ENCODE measurements around the gene NPEPL1. TPM values are rescaled to one million over a fixed set of nuclear protein-coding genes. Genes with fewer than 3 reads are reported as not detected.

Gene NPEPL1
- total RNA-seq, 1 donor from 2014 or later = 43.2 TPM

GRCh38 chr20:58716476-58717277, 24.1 kb downstream of the NPEPL1 start:
- peak; percentile 87 for DNase-seq
- Mint-ChIP-seq H3K27me3 (ENCODE audit: unreplicated experiment) (peaks cover 6% of the 10 kb centered on the region), H3K9me3 (ENCODE audit: unreplicated experiment) (peaks cover 3% of the 10 kb centered on the region), H3K36me3 (ENCODE audit: unreplicated experiment) (no peaks in the 10 kb centered on the region), H3K4me3 (ENCODE audit: unreplicated experiment) (no peak overlapping the region), H3K4me1 (ENCODE audit: low read depth, unreplicated experiment) (peaks cover 16% of the 10 kb centered on the region), H3K27ac (ENCODE audit: unreplicated experiment) (peak overlapping the region; percentile 43)
- TF ChIP-seq, protein P1, sequence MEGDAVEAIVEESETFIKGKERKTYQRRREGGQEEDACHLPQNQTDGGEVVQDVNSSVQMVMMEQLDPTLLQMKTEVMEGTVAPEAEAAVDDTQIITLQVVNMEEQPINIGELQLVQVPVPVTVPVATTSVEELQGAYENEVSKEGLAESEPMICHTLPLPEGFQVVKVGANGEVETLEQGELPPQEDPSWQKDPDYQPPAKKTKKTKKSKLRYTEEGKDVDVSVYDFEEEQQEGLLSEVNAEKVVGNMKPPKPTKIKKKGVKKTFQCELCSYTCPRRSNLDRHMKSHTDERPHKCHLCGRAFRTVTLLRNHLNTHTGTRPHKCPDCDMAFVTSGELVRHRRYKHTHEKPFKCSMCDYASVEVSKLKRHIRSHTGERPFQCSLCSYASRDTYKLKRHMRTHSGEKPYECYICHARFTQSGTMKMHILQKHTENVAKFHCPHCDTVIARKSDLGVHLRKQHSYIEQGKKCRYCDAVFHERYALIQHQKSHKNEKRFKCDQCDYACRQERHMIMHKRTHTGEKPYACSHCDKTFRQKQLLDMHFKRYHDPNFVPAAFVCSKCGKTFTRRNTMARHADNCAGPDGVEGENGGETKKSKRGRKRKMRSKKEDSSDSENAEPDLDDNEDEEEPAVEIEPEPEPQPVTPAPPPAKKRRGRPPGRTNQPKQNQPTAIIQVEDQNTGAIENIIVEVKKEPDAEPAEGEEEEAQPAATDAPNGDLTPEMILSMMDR (IDR thresholded peaks at IDR 0.05; ENCODE audit: partially characterized antibody, unreplicated experiment) = no peak

GRCh38 chr20:58717278-58718091, 24.9 kb downstream of the NPEPL1 start:
- Mint-ChIP-seq H3K9me3 (ENCODE audit: unreplicated experiment) (peaks cover 3% of the 10 kb centered on the region), H3K27me3 (ENCODE audit: unreplicated experiment) (peaks cover 6% of the 10 kb centered on the region), H3K4me1 (ENCODE audit: low read depth, unreplicated experiment) (peaks cover 13% of the 10 kb centered on the region), H3K4me3 (ENCODE audit: unreplicated experiment) (no peak overlapping the region), H3K27ac (ENCODE audit: unreplicated experiment) (peak overlapping the region; percentile 43), H3K36me3 (ENCODE audit: unreplicated experiment) (no peaks in the 10 kb centered on the region)
- no peak for DNase-seq
- TF ChIP-seq, protein P1 (IDR thresholded peaks at IDR 0.05; ENCODE audit: partially characterized antibody, unreplicated experiment) = no peak

- no peak overlapping the region for H3K27ac Mint-ChIP-seq (ENCODE audit: unreplicated experiment)
- no peak for DNase-seq
- no peak overlapping the region for H3K4me3 Mint-ChIP-seq (ENCODE audit: unreplicated experiment)
- H3K36me3 Mint-ChIP-seq (ENCODE audit: unreplicated experiment) = no peaks in the 10 kb centered on the region
- H3K27me3 Mint-ChIP-seq (ENCODE audit: unreplicated experiment) = peaks cover 6% of the 10 kb centered on the region
- TF ChIP-seq, protein P1 (IDR thresholded peaks at IDR 0.05; ENCODE audit: partially characterized antibody, unreplicated experiment) = no peak
- H3K9me3 Mint-ChIP-seq (ENCODE audit: unreplicated experiment) = peaks cover 3% of the 10 kb centered on the region
- peaks cover 13% of the 10 kb centered on the region for H3K4me1 Mint-ChIP-seq (ENCODE audit: low read depth, unreplicated experiment)
Measured at GRCh38 chr20:58718121-58718563, 25.5 kb downstream of the NPEPL1 start.

DNA sequence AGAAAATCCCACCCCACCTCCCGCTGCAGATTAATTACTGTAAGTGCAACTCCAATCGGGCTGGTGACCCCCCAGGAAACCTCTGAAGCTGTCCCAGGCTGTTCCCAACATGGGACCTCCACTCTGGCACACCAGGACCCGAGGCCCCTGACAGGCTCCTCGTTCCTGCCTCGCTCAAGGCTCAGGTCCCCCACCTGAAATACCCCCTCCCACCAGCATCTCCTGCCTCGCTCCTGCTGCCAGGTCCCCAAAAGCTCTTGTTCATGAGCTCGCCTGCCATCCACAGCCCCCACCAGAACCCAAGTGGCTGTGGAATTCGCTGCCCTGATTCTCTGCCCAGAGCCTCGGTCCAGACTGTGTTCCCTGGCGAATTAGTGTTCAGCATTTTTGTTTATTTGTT, 26.1 kb downstream of the NPEPL1 start:
- TF ChIP-seq, protein P1 (IDR thresholded peaks at IDR 0.05; ENCODE audit: partially characterized antibody, unreplicated experiment) = no peak
- Mint-ChIP-seq H3K27me3 (ENCODE audit: unreplicated experiment) (peaks cover 6% of the 10 kb centered on the region), H3K27ac (ENCODE audit: unreplicated experiment) (no peak overlapping the region), H3K9me3 (ENCODE audit: unreplicated experiment) (peaks cover 3% of the 10 kb centered on the region), H3K4me3 (ENCODE audit: unreplicated experiment) (no peak overlapping the region), H3K4me1 (ENCODE audit: low read depth, unreplicated experiment) (peaks cover 13% of the 10 kb centered on the region), H3K36me3 (ENCODE audit: unreplicated experiment) (no peaks in the 10 kb centered on the region)
- no peak for DNase-seq
